ENCODE data around the gene PPM1H. TPM values are rescaled to one million over a fixed set of nuclear protein-coding genes. Genes with fewer than 3 reads are reported as not detected.

PPM1H gene
- total RNA-seq, 1 experiment from 2014 or later: 37.1 TPM

- Mint-ChIP-seq H3K4me3 (peak overlapping the region; percentile 87), H3K27ac (peak overlapping the region; percentile 85; the same call in 1 of the 2 replicates), H3K4me1 (peaks cover 54% of the 10 kb centered on the region), H3K9me3 (no peaks in the 10 kb centered on the region), H3K27me3 (ENCODE audit: low read depth) (no peaks in the 10 kb centered on the region), H3K36me3 (no peaks in the 10 kb centered on the region)
- CTCF ChIA-PET: interaction anchor here (0.6 to 2.0 kb wide), 11 partner anchors 21 to 466 kb away, joined by 3 to 13 read pairs (median 4); no protein-coding TSS in a partner anchor
- ATAC-seq (peak; percentile 78), DNase-seq (ENCODE audit: low spot score) (peak; percentile 83)
- POLR2A ChIA-PET: interaction anchor here (1.0 to 1.9 kb wide), 8 partner anchors 12 to 332 kb away, joined by 3 to 11 read pairs (median 4); partner anchors contain the start of gene PPM1H
- no peak for TF ChIP-seq ZNF423 (CRISPR knock-in tag; IDR thresholded peaks at IDR 0.05)
- TF ChIP-seq CBFB (CRISPR knock-in tag; IDR thresholded peaks at IDR 0.05; ENCODE audit: low read depth): peak; percentile 37; the same call in 1 of the 2 replicates
- no peak for TF ChIP-seq AR (CRISPR knock-in tag; IDR thresholded peaks at IDR 0.05)
- TF ChIP-seq MYBL2 (CRISPR knock-in tag; IDR thresholded peaks at IDR 0.05): peak; percentile 29; the same call in 1 of the 2 replicates
- TF ChIP-seq CREB1 (CRISPR knock-in tag; IDR thresholded peaks at IDR 0.05): peak; percentile 76; the same call in 1 of the 2 replicates
- no peak; the same call in 1 of the 2 replicates for TF ChIP-seq ZBTB43 (CRISPR knock-in tag; IDR thresholded peaks at IDR 0.05)
- TF ChIP-seq EMX1 (CRISPR knock-in tag; IDR thresholded peaks at IDR 0.05): no peak
- TF ChIP-seq USF2 (CRISPR knock-in tag; IDR thresholded peaks at IDR 0.05): no peak
- peak; percentile 44 for TF ChIP-seq FOXK1 (CRISPR knock-in tag; IDR thresholded peaks at IDR 0.05)
- no peak for TF ChIP-seq ATF2 (CRISPR knock-in tag; IDR thresholded peaks at IDR 0.05; ENCODE audit: borderline replicate concordance, low read depth)
- peak; percentile 80; the same call in 1 of the 2 replicates for TF ChIP-seq RELA (CRISPR knock-in tag; IDR thresholded peaks at IDR 0.05; ENCODE audit: borderline replicate concordance)
- no peak; the same call in none of the 2 replicates for TF ChIP-seq FOXP1 (CRISPR knock-in tag; IDR thresholded peaks at IDR 0.05; ENCODE audit: borderline replicate concordance)
- peak; percentile 38; the same call in 1 of the 2 replicates for TF ChIP-seq GABPB1 (CRISPR knock-in tag; IDR thresholded peaks at IDR 0.05)
- peak; percentile 18; the same call in 1 of the 2 replicates for TF ChIP-seq E2F5 (CRISPR knock-in tag; IDR thresholded peaks at IDR 0.05)
- TF ChIP-seq SP1 (CRISPR knock-in tag; conservative IDR thresholded peaks at IDR 0.05): 0 out of 2 replicates have a peak, but pooled peaks have one; percentile 15
- peak; percentile 19; the same call in 1 of the 2 replicates for TF ChIP-seq ETV6 (CRISPR knock-in tag; IDR thresholded peaks at IDR 0.05)
- peak; percentile 70 for TF ChIP-seq MAX (CRISPR knock-in tag; IDR thresholded peaks at IDR 0.05)
- TF ChIP-seq ATF1 (CRISPR knock-in tag; IDR thresholded peaks at IDR 0.05): peak; percentile 80
- TF ChIP-seq SMAD4 (CRISPR knock-in tag; IDR thresholded peaks at IDR 0.05): peak; percentile 47; the same call in 1 of the 2 replicates
- no peak for TF ChIP-seq ATF6 (CRISPR knock-in tag; IDR thresholded peaks at IDR 0.05)
- TF ChIP-seq ZNF219 (CRISPR knock-in tag; IDR thresholded peaks at IDR 0.05; ENCODE audit: borderline replicate concordance): 0 out of 2 replicates have a peak, but pooled peaks have one; percentile 14
- TF ChIP-seq ZNF425 (CRISPR knock-in tag; conservative IDR thresholded peaks at IDR 0.05): no peak
- peak; percentile 29; the same call in 1 of the 2 replicates for TF ChIP-seq CREM (CRISPR knock-in tag; IDR thresholded peaks at IDR 0.05)
- TF ChIP-seq TEAD4 (CRISPR knock-in tag; IDR thresholded peaks at IDR 0.05): peak; percentile 14; the same call in 1 of the 2 replicates
These were observed 331.7 kb downstream of the PPM1H start for GRCh38 chr12:62603061-62603810.

All from WTC11 (cell line).